HFF-Myc (cell line): Measurements from ENCODE around the gene OIT3.
"Not testable (repeated sequence)": the region's sequence is repeated elsewhere in the genome, so short reads cannot be mapped to it uniquely, and the experiment has no call there.

Source experiments
- DNase-seq: peaks from one replicate; pipeline ENCODE4 v3.0.0-alpha.2; 2011; ENCODE audit warnings: low read depth; ENCODE audit errors: extremely low read depth
- H3K4me3 ChIP-seq: replicated peaks from 2 replicates; pipeline ENCODE4 v1.5.1; 2011; ENCODE audit warnings: low read depth, mild to moderate bottlenecking, control low read depth, low read length
- TF ChIP-seq, protein P1 (sequence below): IDR thresholded peaks from 2 replicates; pipeline ENCODE4 v1.5.1; 2012; ENCODE audit warnings: mild to moderate bottlenecking, low read depth, low read length, control low read depth; ENCODE audit errors: missing control alignments

Gene OIT3

DNA sequence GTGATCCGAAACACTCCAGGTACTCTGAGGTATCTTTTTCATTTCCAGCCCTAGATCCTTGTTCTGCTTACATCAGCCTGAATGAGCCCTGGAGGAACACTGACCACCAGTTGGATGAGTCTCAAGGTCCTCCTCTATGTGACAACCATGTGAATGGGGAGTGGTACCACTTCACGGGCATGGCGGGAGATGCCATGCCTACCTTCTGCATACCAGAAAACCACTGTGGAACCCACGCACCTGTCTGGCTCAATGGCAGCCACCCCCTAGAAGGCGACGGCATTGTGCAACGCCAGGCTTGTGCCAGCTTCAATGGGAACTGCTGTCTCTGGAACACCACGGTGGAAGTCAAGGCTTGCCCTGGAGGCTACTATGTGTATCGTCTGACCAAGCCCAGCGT lies 5.1 kb downstream of the OIT3 start:
- TF ChIP-seq, protein P1, sequence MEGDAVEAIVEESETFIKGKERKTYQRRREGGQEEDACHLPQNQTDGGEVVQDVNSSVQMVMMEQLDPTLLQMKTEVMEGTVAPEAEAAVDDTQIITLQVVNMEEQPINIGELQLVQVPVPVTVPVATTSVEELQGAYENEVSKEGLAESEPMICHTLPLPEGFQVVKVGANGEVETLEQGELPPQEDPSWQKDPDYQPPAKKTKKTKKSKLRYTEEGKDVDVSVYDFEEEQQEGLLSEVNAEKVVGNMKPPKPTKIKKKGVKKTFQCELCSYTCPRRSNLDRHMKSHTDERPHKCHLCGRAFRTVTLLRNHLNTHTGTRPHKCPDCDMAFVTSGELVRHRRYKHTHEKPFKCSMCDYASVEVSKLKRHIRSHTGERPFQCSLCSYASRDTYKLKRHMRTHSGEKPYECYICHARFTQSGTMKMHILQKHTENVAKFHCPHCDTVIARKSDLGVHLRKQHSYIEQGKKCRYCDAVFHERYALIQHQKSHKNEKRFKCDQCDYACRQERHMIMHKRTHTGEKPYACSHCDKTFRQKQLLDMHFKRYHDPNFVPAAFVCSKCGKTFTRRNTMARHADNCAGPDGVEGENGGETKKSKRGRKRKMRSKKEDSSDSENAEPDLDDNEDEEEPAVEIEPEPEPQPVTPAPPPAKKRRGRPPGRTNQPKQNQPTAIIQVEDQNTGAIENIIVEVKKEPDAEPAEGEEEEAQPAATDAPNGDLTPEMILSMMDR: no peak
- no peak overlapping the region for H3K4me3 ChIP-seq
- DNase-seq: no peak

DNA sequence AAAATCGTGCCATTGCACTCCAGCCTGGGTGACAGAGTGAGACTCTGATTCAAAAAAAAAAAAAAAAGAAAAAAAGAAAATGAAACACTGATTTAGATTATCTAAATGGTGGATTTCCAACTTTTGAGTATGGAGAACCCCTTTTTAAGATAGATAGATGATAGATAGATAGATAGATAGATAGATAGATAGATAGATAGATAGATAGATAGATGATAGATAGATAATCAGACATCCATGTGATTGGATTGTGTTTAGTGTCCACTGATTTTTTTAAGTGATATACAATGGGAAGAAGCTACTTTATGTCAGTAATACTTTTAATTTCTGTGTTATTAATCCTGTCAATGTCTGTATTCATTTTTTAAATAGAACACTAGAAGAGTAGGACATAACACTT lies 6.0 kb downstream of the OIT3 start:
- no peak overlapping the region for H3K4me3 ChIP-seq
- no peak for DNase-seq
- TF ChIP-seq, protein P1: no peak

DNA sequence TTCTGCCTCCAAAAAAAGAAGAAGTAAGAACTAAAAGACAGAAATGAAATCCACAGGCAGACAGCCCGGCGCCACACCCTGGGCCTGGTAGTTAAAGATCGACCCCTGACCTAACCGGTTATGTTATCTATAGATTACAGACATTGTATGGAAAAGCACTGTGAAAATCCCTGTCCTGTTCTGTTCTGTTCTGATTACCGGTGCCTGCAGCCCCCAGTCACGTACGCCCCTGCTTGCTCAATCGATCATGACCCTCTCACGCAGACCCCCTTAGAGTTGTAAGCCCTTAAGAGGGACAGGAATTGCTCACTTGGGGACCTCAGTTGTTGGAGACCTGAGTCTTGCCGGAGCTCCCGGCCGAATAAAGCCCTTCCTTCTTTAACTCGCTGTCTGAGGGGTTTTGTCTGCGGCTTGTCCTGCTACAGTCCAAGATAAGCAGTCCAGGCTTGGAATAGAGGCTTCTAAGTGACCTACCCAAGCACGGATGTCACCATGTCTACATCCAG lies 10.5 kb downstream of the OIT3 start:
- not testable (repeated sequence) for DNase-seq, H3K4me3 ChIP-seq

DNA sequence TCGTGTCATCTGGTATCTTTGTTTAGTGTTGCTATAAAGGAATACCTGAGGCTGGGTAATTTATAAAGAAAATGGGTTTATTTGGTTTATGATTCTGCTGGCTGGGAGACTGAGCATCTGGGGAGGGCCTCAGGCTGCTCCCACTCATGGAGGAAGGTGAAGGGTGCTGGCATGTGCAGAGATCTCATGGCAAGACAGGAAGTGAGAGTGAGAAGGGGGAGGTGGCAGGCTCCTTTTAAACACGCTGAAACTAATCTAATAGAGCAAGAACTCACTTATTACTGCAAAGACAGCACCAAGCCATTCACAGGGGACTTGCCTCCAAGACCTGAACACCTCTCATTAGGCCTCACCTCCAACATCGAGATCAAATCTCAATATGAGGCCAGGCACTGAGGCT lies 11.3 kb downstream of the OIT3 start:
- TF ChIP-seq, protein P1: no peak
- no peak for DNase-seq
- no peak overlapping the region for H3K4me3 ChIP-seq

DNA sequence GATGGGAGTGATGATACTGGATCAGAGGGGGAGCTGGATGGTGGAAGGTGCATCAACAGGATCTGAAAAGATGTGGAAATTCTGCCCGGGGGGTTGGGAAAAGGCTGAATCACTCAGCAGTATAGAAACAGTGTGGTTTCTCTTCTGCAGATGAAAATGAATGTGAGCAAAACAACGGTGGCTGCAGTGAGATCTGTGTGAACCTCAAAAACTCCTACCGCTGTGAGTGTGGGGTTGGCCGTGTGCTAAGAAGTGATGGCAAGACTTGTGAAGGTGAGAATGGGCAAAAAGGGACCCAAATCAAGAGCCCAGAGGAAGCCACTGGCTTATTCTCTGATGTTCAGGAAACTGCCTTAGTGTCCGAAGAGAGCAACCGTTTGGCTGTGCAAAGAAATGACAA lies 12.9 kb downstream of the OIT3 start:
- no peak for DNase-seq
- H3K4me3 ChIP-seq: no peak overlapping the region
- TF ChIP-seq, protein P1: no peak

DNA sequence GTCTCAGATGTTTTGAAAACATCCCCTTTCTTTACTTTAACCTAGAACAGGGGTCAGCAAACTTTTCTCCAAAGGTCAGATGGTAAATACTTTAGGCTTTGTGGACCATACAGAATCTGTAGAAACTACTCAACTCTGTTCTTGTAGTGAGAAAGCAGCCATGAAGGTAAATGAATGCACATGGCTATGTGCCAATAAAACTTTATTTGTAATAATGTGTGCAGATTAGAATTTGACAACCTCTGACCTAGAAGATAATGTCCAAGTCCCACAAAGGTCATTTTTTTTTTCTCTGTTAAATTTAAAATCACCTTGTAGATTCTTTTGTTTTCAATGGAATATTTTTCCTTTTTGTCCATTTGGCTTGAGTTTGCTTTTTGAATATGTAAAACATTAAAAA lies 17.2 kb downstream of the OIT3 start:
- TF ChIP-seq, protein P1: no peak
- H3K4me3 ChIP-seq: no peak overlapping the region
- no peak for DNase-seq

DNA sequence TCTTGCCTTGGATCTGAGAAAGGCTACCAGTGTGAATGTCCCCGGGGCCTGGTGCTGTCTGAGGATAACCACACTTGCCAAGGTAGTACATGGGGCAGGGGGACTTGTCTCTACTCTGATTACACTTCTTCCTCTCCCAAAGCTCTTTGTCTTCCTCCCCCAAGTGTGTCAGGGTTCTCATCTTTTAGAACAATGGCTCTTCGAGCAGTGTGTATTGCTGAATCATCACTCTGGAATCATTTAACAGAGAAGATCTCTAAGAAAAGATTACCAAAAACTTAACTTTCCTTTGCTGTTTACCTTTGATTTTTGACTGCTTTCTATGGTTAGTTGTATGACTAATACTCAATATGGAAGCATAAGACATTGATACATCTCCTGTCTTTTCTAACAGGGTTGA lies 18.2 kb downstream of the OIT3 start:
- TF ChIP-seq, protein P1: no peak
- H3K4me3 ChIP-seq: no peak overlapping the region
- no peak for DNase-seq
